Neural cell (in vitro differentiated cells): ENCODE results near the gene SYMPK.

Experiments used
- EP300 ChIP-seq: fragments of 450-650 bp; conservative IDR thresholded peaks from 2 replicates; pipeline ENCODE4 v1.6.1; 2014; ENCODE audit warnings: antibody characterized with exemption, mild to moderate bottlenecking, moderate library complexity; ENCODE audit not compliant: poor library complexity, severe bottlenecking
- EZH2 ChIP-seq: fragments of 200-600, 300-800 bp; shearing (Covaris generic), sonication (generic); IDR thresholded peaks from 2 replicates; pipeline ENCODE4 v1.6.1; 2014; ENCODE audit warnings: antibody characterized with exemption, low read length, borderline replicate concordance, mild to moderate bottlenecking; ENCODE audit not compliant: insufficient read depth, poor library complexity, severe bottlenecking
- POLR2AphosphoS5 ChIP-seq: IDR thresholded peaks from 2 replicates; pipeline ENCODE4 v1.6.1; 2012
- SMC3 ChIP-seq: fragments of 450-650 bp; conservative IDR thresholded peaks from 2 replicates; pipeline ENCODE4 v1.6.1; 2014; ENCODE audit warnings: antibody characterized with exemption, mild to moderate bottlenecking, moderate library complexity; ENCODE audit not compliant: poor library complexity
- TAF1 ChIP-seq: IDR thresholded peaks from 2 replicates; pipeline ENCODE4 v1.6.1; 2012; ENCODE audit warnings: low read depth
- TF ChIP-seq, protein P1 (sequence below): fragments of 450-650 bp; IDR thresholded peaks from 2 replicates; pipeline ENCODE4 v1.5.1; 2014; ENCODE audit warnings: antibody characterized with exemption, mild to moderate bottlenecking, moderate library complexity; ENCODE audit not compliant: poor library complexity, severe bottlenecking
- TF ChIP-seq, protein P2 (sequence below): IDR thresholded peaks from 2 replicates; pipeline ENCODE4 v1.6.1; 2012; ENCODE audit warnings: borderline replicate concordance

DNA sequence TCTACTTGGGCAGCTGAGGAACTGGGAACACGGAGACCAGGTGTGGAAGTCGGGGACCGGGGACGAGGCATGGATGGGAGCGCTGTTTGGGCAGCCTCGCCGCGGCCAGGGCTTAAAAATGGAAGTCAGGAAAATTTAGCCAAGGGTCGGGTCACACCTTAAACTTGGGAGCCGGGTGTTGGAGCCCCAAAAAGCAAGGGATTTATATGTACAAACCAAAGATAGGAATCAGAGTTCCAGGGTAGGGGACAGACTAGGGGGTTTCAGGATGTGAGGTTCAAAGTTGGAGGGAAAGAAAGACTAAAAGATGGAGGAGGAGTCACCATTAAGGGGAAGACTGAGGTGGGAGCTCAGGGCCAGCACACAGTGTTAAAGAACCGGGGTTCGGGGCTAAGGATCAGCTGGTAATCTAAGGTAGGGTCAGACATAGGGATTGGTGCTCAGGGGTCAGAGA, 1.7 kb upstream of the SYMPK start:
- TF ChIP-seq, protein P1, sequence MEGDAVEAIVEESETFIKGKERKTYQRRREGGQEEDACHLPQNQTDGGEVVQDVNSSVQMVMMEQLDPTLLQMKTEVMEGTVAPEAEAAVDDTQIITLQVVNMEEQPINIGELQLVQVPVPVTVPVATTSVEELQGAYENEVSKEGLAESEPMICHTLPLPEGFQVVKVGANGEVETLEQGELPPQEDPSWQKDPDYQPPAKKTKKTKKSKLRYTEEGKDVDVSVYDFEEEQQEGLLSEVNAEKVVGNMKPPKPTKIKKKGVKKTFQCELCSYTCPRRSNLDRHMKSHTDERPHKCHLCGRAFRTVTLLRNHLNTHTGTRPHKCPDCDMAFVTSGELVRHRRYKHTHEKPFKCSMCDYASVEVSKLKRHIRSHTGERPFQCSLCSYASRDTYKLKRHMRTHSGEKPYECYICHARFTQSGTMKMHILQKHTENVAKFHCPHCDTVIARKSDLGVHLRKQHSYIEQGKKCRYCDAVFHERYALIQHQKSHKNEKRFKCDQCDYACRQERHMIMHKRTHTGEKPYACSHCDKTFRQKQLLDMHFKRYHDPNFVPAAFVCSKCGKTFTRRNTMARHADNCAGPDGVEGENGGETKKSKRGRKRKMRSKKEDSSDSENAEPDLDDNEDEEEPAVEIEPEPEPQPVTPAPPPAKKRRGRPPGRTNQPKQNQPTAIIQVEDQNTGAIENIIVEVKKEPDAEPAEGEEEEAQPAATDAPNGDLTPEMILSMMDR, result no peak
- no peak for TF ChIP-seq POLR2AphosphoS5
- no peak for TF ChIP-seq EP300
- no peak for TF ChIP-seq EZH2
- no peak for TF ChIP-seq SMC3
- no peak for TF ChIP-seq TAF1
- TF ChIP-seq, protein P2, sequence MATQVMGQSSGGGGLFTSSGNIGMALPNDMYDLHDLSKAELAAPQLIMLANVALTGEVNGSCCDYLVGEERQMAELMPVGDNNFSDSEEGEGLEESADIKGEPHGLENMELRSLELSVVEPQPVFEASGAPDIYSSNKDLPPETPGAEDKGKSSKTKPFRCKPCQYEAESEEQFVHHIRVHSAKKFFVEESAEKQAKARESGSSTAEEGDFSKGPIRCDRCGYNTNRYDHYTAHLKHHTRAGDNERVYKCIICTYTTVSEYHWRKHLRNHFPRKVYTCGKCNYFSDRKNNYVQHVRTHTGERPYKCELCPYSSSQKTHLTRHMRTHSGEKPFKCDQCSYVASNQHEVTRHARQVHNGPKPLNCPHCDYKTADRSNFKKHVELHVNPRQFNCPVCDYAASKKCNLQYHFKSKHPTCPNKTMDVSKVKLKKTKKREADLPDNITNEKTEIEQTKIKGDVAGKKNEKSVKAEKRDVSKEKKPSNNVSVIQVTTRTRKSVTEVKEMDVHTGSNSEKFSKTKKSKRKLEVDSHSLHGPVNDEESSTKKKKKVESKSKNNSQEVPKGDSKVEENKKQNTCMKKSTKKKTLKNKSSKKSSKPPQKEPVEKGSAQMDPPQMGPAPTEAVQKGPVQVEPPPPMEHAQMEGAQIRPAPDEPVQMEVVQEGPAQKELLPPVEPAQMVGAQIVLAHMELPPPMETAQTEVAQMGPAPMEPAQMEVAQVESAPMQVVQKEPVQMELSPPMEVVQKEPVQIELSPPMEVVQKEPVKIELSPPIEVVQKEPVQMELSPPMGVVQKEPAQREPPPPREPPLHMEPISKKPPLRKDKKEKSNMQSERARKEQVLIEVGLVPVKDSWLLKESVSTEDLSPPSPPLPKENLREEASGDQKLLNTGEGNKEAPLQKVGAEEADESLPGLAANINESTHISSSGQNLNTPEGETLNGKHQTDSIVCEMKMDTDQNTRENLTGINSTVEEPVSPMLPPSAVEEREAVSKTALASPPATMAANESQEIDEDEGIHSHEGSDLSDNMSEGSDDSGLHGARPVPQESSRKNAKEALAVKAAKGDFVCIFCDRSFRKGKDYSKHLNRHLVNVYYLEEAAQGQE, result no peak
